ENCODE measurements around the gene PPFIBP2. TPM values are rescaled to one million over a fixed set of nuclear protein-coding genes. Genes with fewer than 3 reads are reported as not detected.

Gene PPFIBP2
- total and polyA plus RNA-seq, 11 donors: 10.5 to 31.1 (median 20.8) TPM

DNA sequence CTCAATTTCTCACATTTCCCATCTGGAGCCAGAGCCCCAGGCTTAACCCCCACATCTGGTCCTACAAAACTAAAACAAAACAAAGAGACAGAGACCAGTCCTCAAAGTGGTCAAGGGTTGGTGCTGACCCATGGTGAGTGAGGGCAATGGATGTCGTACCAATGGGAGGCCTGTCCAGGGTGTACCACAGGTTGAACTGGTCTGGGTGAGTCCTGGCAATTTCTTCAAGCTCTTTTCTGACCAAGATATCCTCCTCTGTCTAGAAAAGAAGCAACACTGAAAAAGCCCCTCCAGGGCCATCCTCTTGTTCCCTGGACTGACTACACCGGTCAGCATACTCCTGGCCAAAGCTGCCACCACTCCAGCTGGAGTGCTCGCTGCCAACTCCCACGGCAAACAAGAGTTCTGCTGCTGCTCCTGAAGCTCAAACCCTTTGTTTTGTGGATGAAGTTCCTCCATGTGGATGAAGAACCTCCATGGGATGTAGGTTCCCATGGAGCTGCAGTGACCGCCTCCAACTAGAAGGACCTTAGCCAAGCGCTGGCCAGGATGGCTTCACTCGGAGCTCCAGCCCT is 152.6 kb downstream of the PPFIBP2 start:
- WGBS, 4 donors: 85 to 93% (median 88%) methylated on average over 4 to 7 of the region's 7 CpGs
- peaks cover 0 to 27% (median 7%) of the 10 kb centered on the region in 9 donors for H3K36me3 ChIP-seq

DNA sequence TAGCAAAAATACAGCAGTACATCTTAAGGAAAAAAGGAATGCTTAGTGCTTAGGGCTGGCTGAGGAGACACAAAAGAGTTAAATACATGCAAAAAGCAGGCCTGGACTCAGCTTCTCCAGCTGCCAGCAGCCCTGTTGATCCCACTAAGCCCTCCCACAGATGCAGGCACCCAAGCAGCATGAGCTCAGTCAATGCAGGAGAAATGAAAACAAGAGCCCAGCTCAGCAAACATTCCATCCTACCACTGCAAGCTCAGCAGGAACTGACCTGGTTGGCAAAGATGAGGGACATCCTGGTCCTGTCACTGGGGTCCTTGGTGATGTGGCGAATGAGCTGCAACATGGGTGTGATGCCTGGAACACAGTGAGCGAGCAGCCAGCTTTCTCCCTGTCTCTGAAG is 153.7 kb downstream of the PPFIBP2 start:
- Histone ChIP-seq H3K27ac (no peak overlapping the region), H3K36me3 (peaks cover 0 to 27% (median 7%) of the 10 kb centered on the region in 9 donors), H3K9me3 (no peaks in the 10 kb centered on the region), H3K4me3 (no peak overlapping the region), H3K4me1 (peaks cover 0 to 6% (median 0%) of the 10 kb centered on the region in 12 donors), H3K27me3 (peaks cover 0 to 12% (median 0%) of the 10 kb centered on the region in 9 donors)
- intact Hi-C loops (cut with DNase I): loop anchor here in 6 of 10 donors (2.0 to 5.0 kb wide), 3 partner anchors 95 to 155 kb away; partner anchors contain the start of gene PPFIBP2 (in 2 of the 6)
- TF ChIP-seq, protein P1, sequence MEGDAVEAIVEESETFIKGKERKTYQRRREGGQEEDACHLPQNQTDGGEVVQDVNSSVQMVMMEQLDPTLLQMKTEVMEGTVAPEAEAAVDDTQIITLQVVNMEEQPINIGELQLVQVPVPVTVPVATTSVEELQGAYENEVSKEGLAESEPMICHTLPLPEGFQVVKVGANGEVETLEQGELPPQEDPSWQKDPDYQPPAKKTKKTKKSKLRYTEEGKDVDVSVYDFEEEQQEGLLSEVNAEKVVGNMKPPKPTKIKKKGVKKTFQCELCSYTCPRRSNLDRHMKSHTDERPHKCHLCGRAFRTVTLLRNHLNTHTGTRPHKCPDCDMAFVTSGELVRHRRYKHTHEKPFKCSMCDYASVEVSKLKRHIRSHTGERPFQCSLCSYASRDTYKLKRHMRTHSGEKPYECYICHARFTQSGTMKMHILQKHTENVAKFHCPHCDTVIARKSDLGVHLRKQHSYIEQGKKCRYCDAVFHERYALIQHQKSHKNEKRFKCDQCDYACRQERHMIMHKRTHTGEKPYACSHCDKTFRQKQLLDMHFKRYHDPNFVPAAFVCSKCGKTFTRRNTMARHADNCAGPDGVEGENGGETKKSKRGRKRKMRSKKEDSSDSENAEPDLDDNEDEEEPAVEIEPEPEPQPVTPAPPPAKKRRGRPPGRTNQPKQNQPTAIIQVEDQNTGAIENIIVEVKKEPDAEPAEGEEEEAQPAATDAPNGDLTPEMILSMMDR (IDR thresholded peaks at IDR 0.05): no peak
- no peak for TF ChIP-seq POLR2A (IDR thresholded peaks at IDR 0.05)
- ATAC-seq: no peak
- WGBS, 4 donors: 86 to 94% (median 91%) methylated on average over 2 of the region's 2 CpGs
- DNase-seq: no peak

More for the DNA sequence above, 152.6 kb downstream of the PPFIBP2 start:
- Histone ChIP-seq H3K4me1 (peaks cover 0 to 6% (median 0%) of the 10 kb centered on the region in 12 donors), H3K4me3 (no peak overlapping the region), H3K27ac (no peak overlapping the region), H3K27me3 (peaks cover 0 to 3% (median 0%) of the 10 kb centered on the region in 9 donors), H3K9me3 (no peaks in the 10 kb centered on the region)
- intact Hi-C loops (cut with DNase I): loop anchor here in 6 of 10 donors (2.0 to 5.0 kb wide), 3 partner anchors 94 to 154 kb away; partner anchors contain the start of gene PPFIBP2 (in 2 of the 6)
- ATAC-seq: no peak
- no peak for DNase-seq
- TF ChIP-seq, protein P1 (IDR thresholded peaks at IDR 0.05): no peak
- no peak for TF ChIP-seq POLR2A (IDR thresholded peaks at IDR 0.05)

DNA sequence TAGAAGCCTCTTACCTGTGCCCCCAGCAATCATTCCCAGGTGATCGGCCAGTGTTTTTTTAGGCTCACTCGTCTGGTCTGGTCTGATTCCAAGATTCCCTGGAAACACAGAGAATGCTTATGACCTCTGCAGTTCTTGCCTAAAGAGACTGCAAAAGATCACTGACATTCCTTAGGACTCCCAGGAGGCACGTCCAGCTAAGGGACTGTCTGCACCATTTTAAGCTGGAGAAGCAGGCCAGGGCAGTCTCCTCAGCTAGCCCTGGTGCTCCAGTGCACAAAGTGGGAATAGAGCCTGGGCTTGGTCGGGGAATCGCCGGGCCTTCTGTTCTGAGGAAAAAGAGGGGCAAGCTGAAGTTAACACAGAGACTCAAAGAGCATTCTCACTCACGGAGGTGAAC is 154.7 kb downstream of the PPFIBP2 start:
- Histone ChIP-seq H3K4me3 (no peak overlapping the region), H3K9me3 (no peaks in the 10 kb centered on the region), H3K27me3 (peaks cover 0 to 22% (median 9%) of the 10 kb centered on the region in 9 donors), H3K27ac (no peak overlapping the region), H3K36me3 (peaks cover 0 to 27% (median 7%) of the 10 kb centered on the region in 9 donors), H3K4me1 (peaks cover 0 to 15% (median 8%) of the 10 kb centered on the region in 12 donors)
- DNase-seq (no peak), ATAC-seq (no peak)
- no peak for TF ChIP-seq POLR2A (IDR thresholded peaks at IDR 0.05)
- intact Hi-C loops (cut with DNase I): loop anchor here in 5 of 10 donors (5.0 kb wide), 2 partner anchors 96 to 156 kb away; partner anchors contain the start of gene PPFIBP2 (in 2 of the 5)
- 67 to 71% (median 70%) methylated on average over 7 of the region's 7 CpGs for WGBS, 4 donors

DNA sequence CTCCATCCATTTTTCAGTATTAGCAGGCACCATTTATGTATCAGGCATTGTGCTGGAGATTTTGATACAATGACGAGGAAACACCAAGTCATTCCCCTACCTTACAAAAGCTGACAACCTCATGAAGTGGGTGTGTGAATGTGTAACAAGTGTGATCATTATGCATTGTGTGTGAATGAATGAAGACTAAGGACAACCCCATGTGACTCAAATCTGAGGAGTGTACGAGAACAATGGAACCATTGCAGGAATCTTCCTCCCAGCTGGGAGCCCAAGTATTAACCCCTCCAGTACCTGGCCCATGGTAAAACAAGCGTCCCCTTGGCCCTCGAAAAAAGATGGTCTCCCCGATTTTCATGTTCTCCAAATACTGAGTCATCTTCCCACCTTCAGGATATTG is 155.1 kb downstream of the PPFIBP2 start:
- no peak for DNase-seq
- ATAC-seq: no peak
- 68 to 71% (median 70%) methylated on average over 5 of the region's 5 CpGs for WGBS, 4 donors
- H3K27ac ChIP-seq: no peak overlapping the region
- intact Hi-C loops (cut with DNase I): loop anchor here in 5 of 10 donors (5.0 kb wide), 2 partner anchors 97 to 157 kb away; partner anchors contain the start of gene PPFIBP2 (in 2 of the 5)
- no peak overlapping the region for H3K4me3 ChIP-seq
- peaks cover 0 to 27% (median 7%) of the 10 kb centered on the region in 9 donors for H3K36me3 ChIP-seq
- no peaks in the 10 kb centered on the region for H3K9me3 ChIP-seq
- no peak for TF ChIP-seq POLR2A (IDR thresholded peaks at IDR 0.05)
- TF ChIP-seq, protein P1 (IDR thresholded peaks at IDR 0.05): no peak
- peaks cover 0 to 26% (median 13%) of the 10 kb centered on the region in 9 donors for H3K27me3 ChIP-seq
- H3K4me1 ChIP-seq: peaks cover 0 to 20% (median 10%) of the 10 kb centered on the region in 12 donors
